CD8-positive, alpha-beta memory T cell (primary cell): Measurements from ENCODE around the gene GEMIN5. TPM values are rescaled to one million over a fixed set of nuclear protein-coding genes. Genes with fewer than 3 reads are reported as not detected.

Experiments
- CTCF ChIA-PET: fragments of 350-600 bp; sonication (Branson Sonifier 250); formaldehyde crosslinking; loops from one replicate; lab custom pipeline; 2021; ENCODE audit warnings: antibody characterized with exemption; lab: Charles Lee
- POLR2A ChIA-PET: fragments of 350-600 bp; sonication (Branson Sonifier 250); formaldehyde crosslinking; loops from one replicate; lab custom pipeline; 2021; ENCODE audit warnings: antibody characterized with exemption; lab: Charles Lee
- DNase-seq, 5 donors: peaks; one replicate each; pipeline versions ENCODE4 v3.0.0 to v3.0.0-alpha.2; 2020 to 2022; ENCODE audit warnings: mixed read lengths in 1 of 5
- H3K27ac ChIP-seq: one replicate; pipeline ENCODE4 v1.7.0; 2013; ENCODE audit warnings: low read depth, mild to moderate bottlenecking, low read length, moderate library complexity
- H3K27me3 ChIP-seq: 2 replicates; pipeline ENCODE4 v1.7.0; 2013; ENCODE audit warnings: low read length, mild to moderate bottlenecking; ENCODE audit not compliant: insufficient read depth, poor library complexity, severe bottlenecking
- H3K36me3 ChIP-seq: 2 replicates; pipeline ENCODE4 v1.7.0; 2013; ENCODE audit warnings: mild to moderate bottlenecking, low read length, moderate library complexity; ENCODE audit not compliant: insufficient read depth
- H3K4me1 ChIP-seq: 2 replicates; pipeline ENCODE4 v1.7.0; 2013; ENCODE audit warnings: mild to moderate bottlenecking, low read length, moderate library complexity; ENCODE audit not compliant: insufficient read depth
- H3K4me3 ChIP-seq: 2 replicates; pipeline ENCODE4 v1.7.0; 2013; ENCODE audit warnings: mild to moderate bottlenecking, low read length
- H3K9me3 ChIP-seq: 2 replicates; pipeline ENCODE4 v1.7.0; 2013; ENCODE audit warnings: mild to moderate bottlenecking, low read length
- H3K27ac Mint-ChIP-seq, 8 donors: one replicate each; pipeline ENCODE4 v1.8.0; 2020 to 2021; ENCODE audit warnings: mixed read lengths in 8 of 8, mild to moderate bottlenecking in 6 of 8, inconsistent platforms in 3 of 8, moderate library complexity in 3 of 8
- H3K27me3 Mint-ChIP-seq, 2 donors: one replicate each; pipeline ENCODE4 v1.8.0; 2020 to 2021; ENCODE audit warnings: mixed read lengths in 2 of 2, mild to moderate bottlenecking in 1 of 2, moderate library complexity in 1 of 2
- H3K36me3 Mint-ChIP-seq, 3 donors: one replicate each; pipeline ENCODE4 v1.8.0; 2020 to 2021; ENCODE audit warnings: mixed read lengths in 3 of 3, inconsistent platforms in 1 of 3, mild to moderate bottlenecking in 1 of 3
- H3K4me1 Mint-ChIP-seq, 3 donors: one replicate each; pipeline ENCODE4 v1.8.0; 2020 to 2021; ENCODE audit warnings: mixed read lengths in 3 of 3, inconsistent platforms in 1 of 3, mild to moderate bottlenecking in 1 of 3
- H3K4me3 Mint-ChIP-seq, 7 donors: one replicate each; pipeline ENCODE4 v1.8.0; 2020 to 2021; ENCODE audit warnings: mixed read lengths in 7 of 7, mild to moderate bottlenecking in 6 of 7, moderate library complexity in 4 of 7, inconsistent platforms in 2 of 7
- H3K9me3 Mint-ChIP-seq, 5 donors: one replicate each; pipeline ENCODE4 v1.8.0; 2020 to 2022; ENCODE audit warnings: mixed read lengths in 5 of 5, mild to moderate bottlenecking in 3 of 5, moderate library complexity in 2 of 5, inconsistent platforms in 1 of 5
- polyA plus RNA-seq: library from polyadenylated mRNA; unstranded; fragments of 300-500 nt; fragmentation: Illumina TruSeq; gene quantifications from one replicate; pipeline ENCODE4 v1.2.3, GENCODE V29; 2021
- total RNA-seq, 2 experiments: library from RNA; stranded (reverse); gene quantifications; one replicate each; pipeline ENCODE4 v1.2.3, GENCODE V29; 2021

GEMIN5 gene
- total and polyA plus RNA-seq, 3 experiments from 2014 or later: 10.8 to 45.2 (median 42.1) TPM

- H3K4me1 Mint-ChIP-seq: no peaks in the 10 kb centered on the region
- H3K4me3 Mint-ChIP-seq: peak within 1 kb of the TSS in 1 of 7 donors; percentile 61
Measured at GRCh38 chr5:154850255-154851062, 87.6 kb downstream of the GEMIN5 start, which contains the start of gene FAXDC2. FAXDC2 (minus strand) TSS chr5:154850603; CDS start chr5:154838178, 12,425 bp downstream.

GRCh38 chr5:154849791-154850201, 88.2 kb downstream of the GEMIN5 start:
- Histone ChIP-seq H3K4me3 (no peak overlapping the region), H3K27me3 (no peaks in the 10 kb centered on the region), H3K9me3 (no peaks in the 10 kb centered on the region), H3K36me3 (no peaks in the 10 kb centered on the region), H3K27ac (no peak overlapping the region), H3K4me1 (no peaks in the 10 kb centered on the region)
- no peak for DNase-seq
- ChIA-PET POLR2A (no interaction called here), CTCF (no interaction called here)
- H3K27me3 Mint-ChIP-seq: no peaks in the 10 kb centered on the region
- peaks cover 0 to 2% (median 0%) of the 10 kb centered on the region in 3 donors for H3K36me3 Mint-ChIP-seq
- no peak overlapping the region for H3K27ac Mint-ChIP-seq
- H3K4me1 Mint-ChIP-seq: no peaks in the 10 kb centered on the region
- no peaks in the 10 kb centered on the region for H3K9me3 Mint-ChIP-seq
- no peak overlapping the region for H3K4me3 Mint-ChIP-seq

More at GRCh38 chr5:154850255-154851062, 87.6 kb downstream of the GEMIN5 start, which contains the start of gene FAXDC2:
- Histone ChIP-seq H3K9me3 (no peaks in the 10 kb centered on the region), H3K36me3 (no peaks in the 10 kb centered on the region), H3K27me3 (no peaks in the 10 kb centered on the region), H3K27ac (no peak within 1 kb of the TSS), H3K4me1 (no peaks in the 10 kb centered on the region), H3K4me3 (no peak within 1 kb of the TSS)
- Mint-ChIP-seq H3K9me3 (no peaks in the 10 kb centered on the region), H3K27me3 (no peaks in the 10 kb centered on the region), H3K27ac (no peak within 1 kb of the TSS), H3K36me3 (peaks cover 0 to under 1% (median 0%) of the 10 kb centered on the region in 3 donors)
- CTCF ChIA-PET: interaction anchor here (1.6 kb wide), 1 partner anchor 9 kb away, joined by 3 read pairs; no protein-coding TSS in a partner anchor
- DNase-seq: no peak
- POLR2A ChIA-PET: no interaction called here

- Histone ChIP-seq H3K4me1 (no peaks in the 10 kb centered on the region), H3K36me3 (no peaks in the 10 kb centered on the region), H3K27me3 (no peaks in the 10 kb centered on the region), H3K9me3 (no peaks in the 10 kb centered on the region), H3K27ac (no peak overlapping the region), H3K4me3 (no peak overlapping the region)
- ChIA-PET POLR2A (no interaction called here), CTCF (no interaction called here)
- H3K9me3 Mint-ChIP-seq: no peaks in the 10 kb centered on the region
- DNase-seq: no peak
- no peak overlapping the region for H3K27ac Mint-ChIP-seq
- no peaks in the 10 kb centered on the region for H3K27me3 Mint-ChIP-seq
- peaks cover 0 to 2% (median 0%) of the 10 kb centered on the region in 3 donors for H3K36me3 Mint-ChIP-seq
- H3K4me3 Mint-ChIP-seq: no peak overlapping the region
- no peaks in the 10 kb centered on the region for H3K4me1 Mint-ChIP-seq
Measured at GRCh38 chr5:154849264-154849785, 88.7 kb downstream of the GEMIN5 start.

- Mint-ChIP-seq H3K4me1 (no peaks in the 10 kb centered on the region), H3K9me3 (no peaks in the 10 kb centered on the region), H3K36me3 (peaks cover 0 to 2% (median 0%) of the 10 kb centered on the region in 3 donors), H3K27me3 (no peaks in the 10 kb centered on the region), H3K27ac (no peak overlapping the region), H3K4me3 (no peak overlapping the region)
- no peak for DNase-seq
- Histone ChIP-seq H3K36me3 (no peaks in the 10 kb centered on the region), H3K4me3 (no peak overlapping the region), H3K9me3 (no peaks in the 10 kb centered on the region), H3K4me1 (no peaks in the 10 kb centered on the region), H3K27ac (no peak overlapping the region), H3K27me3 (no peaks in the 10 kb centered on the region)
- ChIA-PET POLR2A (interaction anchor here (0.6 kb wide), 1 partner anchor 13 kb away, joined by 5 read pairs; no protein-coding TSS in a partner anchor), CTCF (interaction anchor here (1.3 kb wide), 1 partner anchor 24 kb away, joined by 3 read pairs; no protein-coding TSS in a partner anchor)
Measured at GRCh38 chr5:154844809-154845208, 93.2 kb downstream of the GEMIN5 start.

GRCh38 chr5:154842689-154843530, 95.1 kb downstream of the GEMIN5 start:
- POLR2A ChIA-PET: interaction anchor here (0.6 kb wide), 1 partner anchor 79 kb away, joined by 3 read pairs; no protein-coding TSS in a partner anchor

GRCh38 chr5:154841273-154841661, 96.7 kb downstream of the GEMIN5 start:
- Mint-ChIP-seq H3K9me3 (no peaks in the 10 kb centered on the region), H3K27ac (no peak overlapping the region), H3K4me3 (no peak overlapping the region), H3K4me1 (no peaks in the 10 kb centered on the region), H3K36me3 (peaks cover 0 to 2% (median 0%) of the 10 kb centered on the region in 3 donors), H3K27me3 (no peaks in the 10 kb centered on the region)
- H3K36me3 ChIP-seq: no peaks in the 10 kb centered on the region
- H3K4me3 ChIP-seq: no peak overlapping the region
- CTCF ChIA-PET: interaction anchor here (0.9 kb wide), 1 partner anchor 10 kb away, joined by 3 read pairs; no protein-coding TSS in a partner anchor
- H3K27me3 ChIP-seq: no peaks in the 10 kb centered on the region
- H3K4me1 ChIP-seq: no peaks in the 10 kb centered on the region
- POLR2A ChIA-PET: no interaction called here
- H3K27ac ChIP-seq: peak overlapping the region; percentile 10
- no peaks in the 10 kb centered on the region for H3K9me3 ChIP-seq
- no peak for DNase-seq

More at GRCh38 chr5:154842689-154843530, 95.1 kb downstream of the GEMIN5 start:
- no peaks in the 10 kb centered on the region for H3K27me3 Mint-ChIP-seq
- no peak overlapping the region for H3K27ac ChIP-seq
- H3K36me3 ChIP-seq: no peaks in the 10 kb centered on the region
- no peak for DNase-seq
- CTCF ChIA-PET: no interaction called here
- H3K4me3 ChIP-seq: no peak overlapping the region
- H3K4me3 Mint-ChIP-seq: no peak overlapping the region
- peaks cover 0 to 2% (median 0%) of the 10 kb centered on the region in 3 donors for H3K36me3 Mint-ChIP-seq
- H3K4me1 Mint-ChIP-seq: no peaks in the 10 kb centered on the region
- no peaks in the 10 kb centered on the region for H3K9me3 Mint-ChIP-seq
- no peaks in the 10 kb centered on the region for H3K9me3 ChIP-seq
- H3K27me3 ChIP-seq: no peaks in the 10 kb centered on the region
- H3K27ac Mint-ChIP-seq: no peak overlapping the region
- no peaks in the 10 kb centered on the region for H3K4me1 ChIP-seq

GRCh38 chr5:154840435-154841272, 97.4 kb downstream of the GEMIN5 start:
- CTCF ChIA-PET: interaction anchor here (0.9 kb wide), 1 partner anchor 11 kb away, joined by 3 read pairs; no protein-coding TSS in a partner anchor
- Mint-ChIP-seq H3K27ac (peak overlapping the region in 2 of 8 donors; percentile 1 to 38), H3K4me1 (no peaks in the 10 kb centered on the region), H3K36me3 (peaks cover 0 to 2% (median 0%) of the 10 kb centered on the region in 3 donors), H3K4me3 (no peak overlapping the region), H3K27me3 (no peaks in the 10 kb centered on the region), H3K9me3 (no peaks in the 10 kb centered on the region)
- H3K9me3 ChIP-seq: no peaks in the 10 kb centered on the region
- H3K36me3 ChIP-seq: no peaks in the 10 kb centered on the region
- H3K27ac ChIP-seq: peak overlapping the region; percentile 10
- H3K4me1 ChIP-seq: no peaks in the 10 kb centered on the region
- H3K27me3 ChIP-seq: no peaks in the 10 kb centered on the region
- H3K4me3 ChIP-seq: no peak overlapping the region
- DNase-seq: no peak
- POLR2A ChIA-PET: no interaction called here
